Measurements from ENCODE around the gene PLEKHA1.

The PLEKHA1 gene

DNA sequence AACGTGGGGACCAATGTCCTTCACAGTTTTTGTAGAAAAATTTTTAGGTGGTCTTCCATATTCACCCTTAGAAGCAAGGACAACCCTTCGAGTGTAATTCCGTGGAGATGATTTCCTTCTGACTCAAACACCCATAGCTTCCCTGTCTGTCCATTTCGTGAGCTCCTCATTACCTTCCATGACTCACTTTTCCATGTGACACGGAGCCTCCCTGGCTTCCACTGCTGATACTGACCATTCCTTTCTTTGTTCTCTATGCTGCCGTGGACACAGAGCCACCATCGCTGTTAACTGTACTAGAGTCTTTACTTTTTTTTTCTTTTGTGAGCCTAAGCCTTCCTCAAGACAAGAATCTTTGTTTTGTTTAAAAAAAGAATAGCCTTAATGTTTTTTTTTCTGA lies 67.5 kb downstream of the PLEKHA1 start:
- no peak for TF ChIP-seq CTCF (IDR thresholded peaks at IDR 0.05; ENCODE audit: insufficient read depth, missing control alignments)
- no peak for FAIRE-seq

GRCh38 chr10:122445469-122445868 lies 71.0 kb downstream of the PLEKHA1 start:
- no peak for FAIRE-seq
- no peak for TF ChIP-seq CTCF (IDR thresholded peaks at IDR 0.05; ENCODE audit: insufficient read depth, missing control alignments)
- DNase-seq (ENCODE audit: insufficient read length, low spot score): no peak

More for the DNA sequence above, 67.5 kb downstream of the PLEKHA1 start:
- DNase-seq (ENCODE audit: insufficient read length, low spot score): no peak

- DNase-seq (ENCODE audit: insufficient read length, low spot score) (no peak), FAIRE-seq (no peak)
These were observed 71.4 kb downstream of the PLEKHA1 start for GRCh38 chr10:122445904-122446303.

DNA sequence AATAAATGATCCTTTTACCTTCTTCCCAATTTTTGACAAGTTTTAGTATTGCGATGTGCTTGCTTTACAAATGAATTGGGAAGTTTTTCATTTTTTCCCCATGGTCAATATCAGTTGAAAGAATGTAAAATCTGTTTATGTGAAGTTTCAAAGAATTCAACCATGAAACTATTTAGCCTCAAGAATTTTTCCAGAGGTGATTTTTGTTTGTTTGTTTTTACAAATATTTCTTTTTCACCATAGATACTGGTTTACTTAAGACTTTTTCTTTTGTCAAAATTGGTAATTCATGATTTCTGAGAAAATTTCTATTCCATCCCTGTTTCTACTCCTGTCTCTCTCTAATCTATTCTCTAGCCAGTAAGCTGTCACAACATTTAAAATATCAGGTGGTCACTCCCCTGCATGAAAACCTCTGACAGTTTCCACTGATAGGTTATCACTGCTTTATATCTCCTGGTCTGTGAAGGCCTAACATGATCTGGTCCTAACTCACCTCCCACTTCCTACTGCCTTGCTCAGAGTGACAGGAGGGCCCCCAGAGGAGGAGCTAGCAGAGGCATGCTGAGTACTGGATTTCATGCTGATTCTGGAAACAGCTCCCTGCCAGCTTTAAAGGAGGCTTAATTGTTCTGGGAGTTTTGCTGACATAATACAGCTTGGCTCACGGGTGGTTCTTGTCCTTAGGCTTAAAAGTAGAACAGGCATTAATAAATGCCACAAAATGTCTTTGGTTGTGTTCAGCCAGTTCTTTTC lies 72.3 kb downstream of the PLEKHA1 start:
- no peak for FAIRE-seq
- TF ChIP-seq CTCF (IDR thresholded peaks at IDR 0.05; ENCODE audit: insufficient read depth, missing control alignments): no peak

More at GRCh38 chr10:122445904-122446303, 71.4 kb downstream of the PLEKHA1 start:
- TF ChIP-seq CTCF (IDR thresholded peaks at IDR 0.05; ENCODE audit: insufficient read depth, missing control alignments): no peak

DNA sequence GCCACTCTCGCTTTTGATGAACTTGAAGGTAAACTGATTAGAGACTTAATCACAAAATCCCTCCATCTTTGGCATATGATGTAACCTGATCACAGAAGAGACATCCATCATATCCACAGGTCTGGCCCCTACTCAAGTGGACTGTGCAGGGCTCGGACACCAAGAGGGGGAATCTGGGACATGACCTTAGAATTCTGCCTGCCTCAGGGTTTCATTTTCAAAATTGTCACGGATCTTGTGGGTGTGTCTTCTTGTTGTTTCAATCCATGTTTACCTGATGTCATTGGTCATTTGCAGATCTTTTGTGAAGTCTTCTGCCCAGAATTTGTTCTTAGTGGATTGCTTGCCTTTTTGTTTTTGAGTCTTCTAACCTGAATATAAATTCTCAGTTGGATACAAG lies 74.1 kb downstream of the PLEKHA1 start:
- DNase-seq (ENCODE audit: insufficient read length, low spot score) (no peak), FAIRE-seq (no peak)
- no peak for TF ChIP-seq CTCF (IDR thresholded peaks at IDR 0.05; ENCODE audit: insufficient read depth, missing control alignments)

More for the DNA sequence above, 72.3 kb downstream of the PLEKHA1 start:
- DNase-seq (ENCODE audit: insufficient read length, low spot score): no peak

- TF ChIP-seq CTCF (IDR thresholded peaks at IDR 0.05; ENCODE audit: insufficient read depth, missing control alignments): no peak
These were observed 74.6 kb downstream of the PLEKHA1 start for GRCh38 chr10:122449153-122449552.

GRCh38 chr10:122450353-122450990 lies 76.0 kb downstream of the PLEKHA1 start:
- FAIRE-seq (no peak), DNase-seq (ENCODE audit: insufficient read length, low spot score) (no peak)
- no peak for TF ChIP-seq CTCF (IDR thresholded peaks at IDR 0.05; ENCODE audit: insufficient read depth, missing control alignments)

More at GRCh38 chr10:122449153-122449552, 74.6 kb downstream of the PLEKHA1 start:
- DNase-seq (ENCODE audit: insufficient read length, low spot score): no peak
- FAIRE-seq: no peak

Measured in D721Med (cell line).